Duodenal mucosa (tissue), 2 donors: ENCODE measurements around the gene ZNF3.

Experiments
- H3K27ac ChIP-seq: one replicate; pipeline ENCODE4 v1.7.0; 2013; ENCODE audit warnings: low read depth, low read length
- H3K27me3 ChIP-seq, 2 donors: one replicate each; pipeline ENCODE4 v1.7.0; 2013; ENCODE audit warnings: low read length in 2 of 2, control low read depth in 1 of 2; ENCODE audit not compliant: insufficient read depth in 2 of 2, control insufficient read depth in 1 of 2
- H3K36me3 ChIP-seq, 2 donors: one replicate each; pipeline ENCODE4 v1.7.0; 2013; ENCODE audit warnings: low read length in 2 of 2, control low read depth in 1 of 2; ENCODE audit not compliant: insufficient read depth in 2 of 2, control insufficient read depth in 1 of 2
- H3K4me1 ChIP-seq, 2 donors: one replicate each; pipeline ENCODE4 v1.7.0; 2013; ENCODE audit warnings: low read length in 2 of 2, control low read depth in 1 of 2; ENCODE audit not compliant: insufficient read depth in 2 of 2, control insufficient read depth in 1 of 2
- H3K4me3 ChIP-seq, 2 donors: one replicate each; pipeline ENCODE4 v1.7.0; 2013; ENCODE audit warnings: low read length in 2 of 2, low read depth in 1 of 2
- H3K9ac ChIP-seq, 2 donors: one replicate each; pipeline ENCODE4 v1.7.0; 2013; ENCODE audit warnings: low read length in 2 of 2, low read depth in 1 of 2
- H3K9me3 ChIP-seq, 2 donors: one replicate each; pipeline ENCODE4 v1.7.0; 2013; ENCODE audit warnings: low read length in 2 of 2, control low read depth in 1 of 2; ENCODE audit not compliant: control insufficient read depth in 1 of 2

ZNF3 gene

GRCh38 chr7:100098913-100099312 is 17.4 kb upstream of the ZNF3 start:
- peaks cover 12 to 18% of the 10 kb centered on the region in 2 donors for H3K4me1 ChIP-seq
- no peak overlapping the region for H3K4me3 ChIP-seq
- peaks cover 42 to 64% of the 10 kb centered on the region in 2 donors for H3K36me3 ChIP-seq
- no peak overlapping the region for H3K9ac ChIP-seq
- H3K27ac ChIP-seq: no peak overlapping the region
- no peaks in the 10 kb centered on the region for H3K9me3 ChIP-seq
- H3K27me3 ChIP-seq: no peaks in the 10 kb centered on the region

- Histone ChIP-seq H3K9ac (no peak overlapping the region), H3K36me3 (peaks cover 70 to 89% of the 10 kb centered on the region in 2 donors), H3K4me1 (peaks cover 7 to 12% of the 10 kb centered on the region in 2 donors), H3K27ac (no peak overlapping the region), H3K27me3 (no peaks in the 10 kb centered on the region), H3K4me3 (no peak overlapping the region), H3K9me3 (no peaks in the 10 kb centered on the region)
Observed at GRCh38 chr7:100095704-100096103, 14.2 kb upstream of the ZNF3 start.

GRCh38 chr7:100095289-100095688 is 13.8 kb upstream of the ZNF3 start:
- no peak overlapping the region for H3K9ac ChIP-seq
- H3K4me1 ChIP-seq: peaks cover 7 to 12% of the 10 kb centered on the region in 2 donors
- H3K27me3 ChIP-seq: no peaks in the 10 kb centered on the region
- no peaks in the 10 kb centered on the region for H3K9me3 ChIP-seq
- H3K27ac ChIP-seq: no peak overlapping the region
- peaks cover 74 to 93% of the 10 kb centered on the region in 2 donors for H3K36me3 ChIP-seq
- no peak overlapping the region for H3K4me3 ChIP-seq

- no peaks in the 10 kb centered on the region for H3K27me3 ChIP-seq
- peaks cover 74 to 84% of the 10 kb centered on the region in 2 donors for H3K36me3 ChIP-seq
- H3K4me3 ChIP-seq: no peak overlapping the region
- H3K27ac ChIP-seq: no peak overlapping the region
- no peaks in the 10 kb centered on the region for H3K9me3 ChIP-seq
- H3K9ac ChIP-seq: no peak overlapping the region
- H3K4me1 ChIP-seq: peaks cover 8 to 11% of the 10 kb centered on the region in 2 donors
Observed at GRCh38 chr7:100093925-100094486, 12.5 kb upstream of the ZNF3 start.

- peaks cover 69 to 79% of the 10 kb centered on the region in 2 donors for H3K36me3 ChIP-seq
- no peak overlapping the region for H3K9ac ChIP-seq
- no peak overlapping the region for H3K4me3 ChIP-seq
- no peak overlapping the region for H3K27ac ChIP-seq
- H3K9me3 ChIP-seq: no peaks in the 10 kb centered on the region
- no peaks in the 10 kb centered on the region for H3K27me3 ChIP-seq
- H3K4me1 ChIP-seq: peaks cover 8 to 10% of the 10 kb centered on the region in 2 donors
Observed at GRCh38 chr7:100093498-100093897, 12.0 kb upstream of the ZNF3 start.

DNA sequence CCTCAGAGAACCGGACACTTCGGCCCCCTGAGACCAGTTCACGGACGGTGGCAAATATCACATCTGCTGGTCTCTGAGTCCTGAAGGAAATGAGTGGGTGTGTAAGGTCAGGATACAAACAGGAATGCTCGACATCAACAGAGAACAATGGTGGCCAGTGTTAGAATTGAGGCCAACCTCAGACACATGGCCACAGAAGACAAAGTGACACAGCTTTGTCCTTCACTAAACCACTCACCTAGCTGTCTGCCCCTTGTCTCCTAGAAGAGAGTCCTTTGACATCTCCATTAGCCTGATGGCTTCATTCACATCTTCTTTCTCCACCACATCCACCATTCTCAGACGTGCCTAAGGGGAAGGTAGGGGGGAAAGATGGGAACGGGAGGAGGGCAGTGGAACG is 11.5 kb upstream of the ZNF3 start:
- Histone ChIP-seq H3K36me3 (peaks cover 64 to 75% of the 10 kb centered on the region in 2 donors), H3K9me3 (no peaks in the 10 kb centered on the region), H3K4me3 (no peak overlapping the region), H3K27ac (no peak overlapping the region), H3K4me1 (peaks cover 13 to 14% of the 10 kb centered on the region in 2 donors), H3K27me3 (no peaks in the 10 kb centered on the region), H3K9ac (no peak overlapping the region)

GRCh38 chr7:100091411-100092181 is 10.1 kb upstream of the ZNF3 start:
- Histone ChIP-seq H3K27ac (no peak overlapping the region), H3K36me3 (peaks cover 53 to 63% of the 10 kb centered on the region in 2 donors), H3K9ac (no peak overlapping the region), H3K4me3 (no peak overlapping the region), H3K27me3 (no peaks in the 10 kb centered on the region), H3K4me1 (peaks cover 16 to 17% of the 10 kb centered on the region in 2 donors), H3K9me3 (no peaks in the 10 kb centered on the region)

DNA sequence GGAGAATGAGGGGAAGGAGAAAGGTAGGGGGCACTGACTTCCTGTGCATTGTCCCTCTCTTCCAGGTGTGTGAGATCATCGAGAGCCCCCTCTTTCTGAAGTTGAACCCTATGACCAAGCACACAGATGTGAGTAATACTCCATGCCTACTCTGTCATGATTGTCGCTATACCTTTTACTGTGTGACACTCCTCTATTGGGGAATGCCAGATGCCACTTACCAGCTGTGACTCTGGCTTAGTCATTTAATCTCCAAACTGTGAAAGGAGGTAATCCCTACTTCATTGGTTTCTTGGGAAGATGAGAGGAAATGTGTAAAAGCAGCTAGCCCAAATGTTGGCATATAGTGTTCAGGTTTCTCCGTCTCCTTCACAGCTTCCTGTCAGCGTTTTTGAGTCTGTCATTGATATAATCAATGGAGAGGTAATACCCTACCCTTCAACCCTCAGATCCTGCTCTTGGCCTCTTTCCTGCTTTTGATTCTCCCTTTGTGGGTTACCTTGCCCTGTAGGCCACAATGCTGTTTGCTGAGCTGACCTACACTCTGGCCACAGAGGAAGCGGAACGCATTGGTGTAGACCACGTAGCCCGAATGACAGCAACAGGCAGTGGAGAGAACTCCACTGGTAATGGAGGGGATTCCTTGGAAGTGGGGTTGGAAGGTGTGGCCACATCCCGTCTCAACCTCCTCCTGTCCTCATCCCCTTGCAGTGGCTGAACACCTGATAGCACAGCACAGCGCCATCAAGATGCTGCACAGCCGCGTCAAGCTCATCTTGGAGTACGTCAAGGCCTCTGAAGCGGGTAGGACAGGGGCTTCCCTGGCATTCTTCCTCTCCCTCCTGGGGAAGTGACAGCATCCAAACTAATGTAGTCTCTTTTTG is 9.2 kb upstream of the ZNF3 start:
- H3K4me3 ChIP-seq: no peak overlapping the region
- H3K9me3 ChIP-seq: no peaks in the 10 kb centered on the region
- H3K9ac ChIP-seq: no peak overlapping the region
- no peak overlapping the region for H3K27ac ChIP-seq
- H3K36me3 ChIP-seq: peaks cover 48 to 54% of the 10 kb centered on the region in 2 donors
- peaks cover 16 to 17% of the 10 kb centered on the region in 2 donors for H3K4me1 ChIP-seq
- H3K27me3 ChIP-seq: no peaks in the 10 kb centered on the region

GRCh38 chr7:100089458-100090196 is 8.1 kb upstream of the ZNF3 start:
- no peaks in the 10 kb centered on the region for H3K9me3 ChIP-seq
- H3K27ac ChIP-seq: no peak overlapping the region
- no peaks in the 10 kb centered on the region for H3K27me3 ChIP-seq
- H3K36me3 ChIP-seq: peaks cover 40 to 43% of the 10 kb centered on the region in 2 donors
- peak overlapping the region; percentile 95 to 98 for H3K4me3 ChIP-seq
- H3K4me1 ChIP-seq: peaks cover 16 to 17% of the 10 kb centered on the region in 2 donors
- peak overlapping the region; percentile 75 to 91 for H3K9ac ChIP-seq
